Uterus (tissue), 4 donors: ENCODE measurements around the gene PTCSC3. TPM values are rescaled to one million over a fixed set of nuclear protein-coding genes. Genes with fewer than 3 reads are reported as not detected.

Experiments used
- DNase-seq, 2 donors: peaks; one replicate each; pipeline ENCODE4 v3.0.0-alpha.2; 2019 to 2020
- H3K27ac ChIP-seq, 2 donors: fragments of 200-600 bp; sonication (generic); 1 replicate in 1 of 2; 2 replicates in 1 of 2; pipeline ENCODE4 v1.5.1; 2016 to 2018
- H3K27me3 ChIP-seq, 2 donors: fragments of 200-600 bp; sonication (generic); one replicate each; pipeline ENCODE4 v1.5.1; 2018 to 2019; ENCODE audit warnings: control low read depth in 1 of 2
- H3K36me3 ChIP-seq, 2 donors: fragments of 200-600 bp; sonication (generic); one replicate each; pipeline ENCODE4 v1.5.1; 2019; ENCODE audit warnings: control low read depth in 1 of 2
- H3K4me1 ChIP-seq, 2 donors: fragments of 200-600 bp; sonication (generic); one replicate each; pipeline ENCODE4 v1.5.1; 2018 to 2019; ENCODE audit warnings: control low read depth in 1 of 2
- H3K4me3 ChIP-seq, 2 donors: fragments of 200-600 bp; sonication (generic); 1 replicate in 1 of 2; 2 replicates in 1 of 2; pipeline ENCODE4 v1.5.1; 2018 to 2019; ENCODE audit warnings: mild to moderate bottlenecking in 1 of 2
- H3K9me3 ChIP-seq, 2 donors: fragments of 200-600 bp; sonication (generic); one replicate each; pipeline ENCODE4 v1.5.1; 2019; ENCODE audit warnings: control low read depth in 1 of 2
- POLR2A ChIP-seq, 2 donors: fragments of 450-650 bp; IDR thresholded peaks; one replicate each; pipeline ENCODE4 v1.6.1; 2016; ENCODE audit warnings: antibody characterized with exemption in 2 of 2, mild to moderate bottlenecking in 1 of 2, moderate library complexity in 1 of 2
- intact Hi-C: fragments of 100-400 bp; cut with DNase I; formaldehyde crosslinking; loops from one replicate; pipeline ENCODE4 v1.15.1; 2023; ENCODE audit warnings: low total_unique reads
- total RNA-seq, 4 donors: library from RNA; depleted of rRNA in 3 of 4; stranded (reverse); fragments of >200 nt in 3 of 4; gene quantifications; one replicate each; pipeline versions ENCODE4 v1.1.0 to v1.2.4, GENCODE V29; 2014 to 2023
- TF ChIP-seq, protein P1 (sequence below), 4 experiments: fragments of 200-600 bp in 2 of 4; fragments of 450-650 bp in 2 of 4; sonication (generic) in 2 of 4; IDR thresholded peaks; one replicate each; pipeline ENCODE4 v1.5.1; 2016 to 2019; ENCODE audit warnings: antibody characterized with exemption in 4 of 4, mild to moderate bottlenecking in 2 of 4, moderate library complexity in 1 of 4
- donor health status: DM: yes; HTN: yes; CAD: no.

PTCSC3 gene
- total RNA-seq, 4 donors from 2014 or later, result not detected

DNA sequence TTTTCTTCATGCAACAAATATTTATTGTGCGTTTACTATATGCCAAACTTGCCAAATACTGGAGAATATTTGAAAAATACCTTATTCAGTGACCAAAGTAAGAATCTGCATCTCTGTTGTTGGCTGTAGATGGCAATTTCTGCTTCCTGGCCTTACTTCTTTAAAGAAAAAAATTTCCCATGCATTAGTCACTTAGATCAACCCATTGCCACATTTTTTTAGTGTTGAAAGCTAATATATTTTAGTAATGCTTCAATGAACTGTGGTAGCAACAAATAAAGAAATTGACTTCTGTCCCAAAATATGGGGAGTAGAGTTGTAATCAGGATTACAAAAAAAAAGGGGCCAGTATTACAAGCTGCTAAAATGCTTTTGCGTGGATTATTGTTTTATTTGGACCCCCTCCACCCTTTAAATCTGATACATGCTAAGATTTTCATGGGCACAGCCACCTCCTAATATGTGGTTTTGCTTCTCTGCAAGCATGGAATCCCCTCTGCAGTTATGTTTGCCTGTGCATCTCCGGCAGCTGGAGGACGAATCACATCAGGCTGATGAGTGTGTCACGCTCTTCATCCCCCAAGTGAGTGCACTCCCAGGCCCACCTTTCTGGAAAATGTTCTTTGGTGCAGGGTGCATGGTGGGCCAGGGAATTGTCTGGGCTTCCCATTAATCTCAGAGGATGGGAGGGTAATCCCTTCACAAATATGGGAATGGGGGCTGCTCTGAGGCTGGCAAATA lies 38.1 kb upstream of the PTCSC3 start:
- no peaks in the 10 kb centered on the region for H3K4me1 ChIP-seq
- no peaks in the 10 kb centered on the region for H3K36me3 ChIP-seq

DNA sequence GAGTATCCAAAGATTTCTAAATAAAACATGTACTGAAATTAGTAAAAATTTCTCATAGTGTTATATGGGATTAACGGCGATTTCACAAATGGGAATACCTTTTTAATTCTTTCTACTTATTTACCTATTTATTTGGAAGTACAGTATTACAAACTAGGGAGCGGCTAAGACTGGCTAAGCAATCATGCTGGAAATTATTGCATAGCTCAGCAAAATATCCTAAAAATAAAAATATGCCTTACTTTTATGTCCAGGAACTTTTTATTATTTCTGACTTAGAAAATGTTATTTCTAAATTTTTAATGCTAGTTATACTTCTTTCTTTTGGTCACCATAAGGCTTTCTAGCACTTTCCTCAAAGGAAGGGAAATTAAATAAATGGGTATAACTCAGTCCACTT lies 36.5 kb upstream of the PTCSC3 start:
- Histone ChIP-seq H3K36me3 (no peaks in the 10 kb centered on the region), H3K4me1 (no peaks in the 10 kb centered on the region), H3K27ac (no peak overlapping the region), H3K4me3 (no peak overlapping the region), H3K27me3 (no peaks in the 10 kb centered on the region), H3K9me3 (no peaks in the 10 kb centered on the region)
- no peak for DNase-seq
- TF ChIP-seq POLR2A (IDR thresholded peaks at IDR 0.05), result no peak
- TF ChIP-seq, protein P1, sequence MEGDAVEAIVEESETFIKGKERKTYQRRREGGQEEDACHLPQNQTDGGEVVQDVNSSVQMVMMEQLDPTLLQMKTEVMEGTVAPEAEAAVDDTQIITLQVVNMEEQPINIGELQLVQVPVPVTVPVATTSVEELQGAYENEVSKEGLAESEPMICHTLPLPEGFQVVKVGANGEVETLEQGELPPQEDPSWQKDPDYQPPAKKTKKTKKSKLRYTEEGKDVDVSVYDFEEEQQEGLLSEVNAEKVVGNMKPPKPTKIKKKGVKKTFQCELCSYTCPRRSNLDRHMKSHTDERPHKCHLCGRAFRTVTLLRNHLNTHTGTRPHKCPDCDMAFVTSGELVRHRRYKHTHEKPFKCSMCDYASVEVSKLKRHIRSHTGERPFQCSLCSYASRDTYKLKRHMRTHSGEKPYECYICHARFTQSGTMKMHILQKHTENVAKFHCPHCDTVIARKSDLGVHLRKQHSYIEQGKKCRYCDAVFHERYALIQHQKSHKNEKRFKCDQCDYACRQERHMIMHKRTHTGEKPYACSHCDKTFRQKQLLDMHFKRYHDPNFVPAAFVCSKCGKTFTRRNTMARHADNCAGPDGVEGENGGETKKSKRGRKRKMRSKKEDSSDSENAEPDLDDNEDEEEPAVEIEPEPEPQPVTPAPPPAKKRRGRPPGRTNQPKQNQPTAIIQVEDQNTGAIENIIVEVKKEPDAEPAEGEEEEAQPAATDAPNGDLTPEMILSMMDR (IDR thresholded peaks at IDR 0.05), result no peak
- intact Hi-C loops, result no loop called here

More for the DNA sequence above, 38.1 kb upstream of the PTCSC3 start:
- intact Hi-C loops, result no loop called here
- Histone ChIP-seq H3K9me3 (no peaks in the 10 kb centered on the region), H3K27ac (no peak overlapping the region), H3K27me3 (no peaks in the 10 kb centered on the region), H3K4me3 (no peak overlapping the region)
- DNase-seq, result no peak
- TF ChIP-seq, protein P1 (IDR thresholded peaks at IDR 0.05), result no peak
- TF ChIP-seq POLR2A (IDR thresholded peaks at IDR 0.05), result no peak

DNA sequence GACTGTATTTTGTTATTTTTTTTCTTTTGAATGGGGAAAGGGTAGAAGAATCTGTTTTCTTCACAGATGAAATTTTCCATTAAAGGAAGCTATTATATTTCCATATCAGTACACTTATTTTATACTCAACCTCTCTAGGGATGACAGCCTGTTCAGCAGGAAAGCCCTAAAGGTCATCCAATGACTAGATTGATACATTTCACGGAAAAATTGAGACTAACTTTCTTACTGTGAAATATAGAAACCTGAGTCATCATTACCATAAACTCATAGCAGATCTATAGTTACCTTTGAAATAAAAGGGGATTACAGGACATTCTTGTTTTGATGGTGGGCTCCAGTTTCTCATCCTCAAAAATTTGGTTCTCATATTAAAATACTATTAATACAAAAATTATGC lies 36.1 kb upstream of the PTCSC3 start:
- intact Hi-C loops, result no loop called here
- TF ChIP-seq POLR2A (IDR thresholded peaks at IDR 0.05), result no peak
- TF ChIP-seq, protein P1 (IDR thresholded peaks at IDR 0.05), result no peak
- Histone ChIP-seq H3K36me3 (no peaks in the 10 kb centered on the region), H3K9me3 (no peaks in the 10 kb centered on the region), H3K4me3 (no peak overlapping the region), H3K4me1 (no peaks in the 10 kb centered on the region), H3K27me3 (no peaks in the 10 kb centered on the region), H3K27ac (no peak overlapping the region)
- no peak for DNase-seq

DNA sequence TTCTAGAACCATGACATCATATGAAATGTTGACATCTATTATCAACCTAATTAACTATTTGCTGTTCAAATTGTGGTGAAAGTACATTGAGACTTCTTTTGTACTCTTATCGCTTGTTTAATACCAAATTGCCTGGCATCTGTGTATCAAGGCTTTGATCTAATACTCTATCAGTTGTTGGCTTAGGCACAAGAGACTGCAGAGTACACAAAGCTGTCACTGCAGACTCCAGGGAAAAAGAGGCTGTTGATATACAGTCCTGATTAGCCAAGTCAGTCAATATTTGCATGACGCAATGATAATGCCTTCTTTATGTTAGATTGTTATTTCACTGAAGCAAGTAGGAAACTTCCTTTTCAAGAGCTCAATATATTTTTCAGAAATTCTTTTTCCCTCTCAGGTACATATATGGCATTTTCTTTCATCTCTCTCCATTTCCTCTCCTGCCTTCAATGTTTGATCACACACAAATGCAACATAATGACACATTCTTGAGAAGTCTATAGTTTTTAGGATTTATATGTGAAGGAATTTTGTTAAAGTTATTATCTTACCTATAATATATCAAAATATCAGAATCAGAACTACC lies 32.3 kb upstream of the PTCSC3 start:
- intact Hi-C loops, result no loop called here
- DNase-seq, result no peak

DNA sequence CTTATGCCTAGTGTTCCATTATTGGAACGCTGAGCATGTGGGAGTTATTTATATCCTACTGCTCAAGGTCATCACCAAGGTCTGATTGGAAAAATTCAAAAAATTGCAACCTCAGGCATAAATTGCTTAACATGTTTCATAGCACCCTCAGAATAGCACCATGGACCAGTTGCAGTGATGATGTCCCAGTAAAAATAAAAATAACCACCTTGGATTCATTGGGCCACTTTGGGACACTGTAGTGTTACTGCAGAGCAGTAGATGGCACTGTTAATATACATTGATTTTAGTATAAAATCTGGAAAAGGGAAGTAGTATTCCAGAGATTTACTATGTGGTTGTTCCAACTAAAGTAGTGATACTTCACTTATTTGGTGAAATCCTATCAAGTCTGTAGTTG lies 31.0 kb upstream of the PTCSC3 start:
- no peak for DNase-seq
- Histone ChIP-seq H3K27me3 (no peaks in the 10 kb centered on the region), H3K4me1 (no peaks in the 10 kb centered on the region), H3K4me3 (no peak overlapping the region), H3K27ac (no peak overlapping the region), H3K9me3 (no peaks in the 10 kb centered on the region), H3K36me3 (no peaks in the 10 kb centered on the region)
- intact Hi-C loops, result no loop called here
- TF ChIP-seq POLR2A (IDR thresholded peaks at IDR 0.05), result no peak
- TF ChIP-seq, protein P1 (IDR thresholded peaks at IDR 0.05), result no peak

More for the DNA sequence above, 32.3 kb upstream of the PTCSC3 start:
- no peaks in the 10 kb centered on the region for H3K27me3 ChIP-seq
- H3K27ac ChIP-seq, result no peak overlapping the region
- H3K9me3 ChIP-seq, result no peaks in the 10 kb centered on the region
- H3K36me3 ChIP-seq, result no peaks in the 10 kb centered on the region
- no peaks in the 10 kb centered on the region for H3K4me1 ChIP-seq
- H3K4me3 ChIP-seq, result no peak overlapping the region
- no peak for TF ChIP-seq POLR2A (IDR thresholded peaks at IDR 0.05)
- TF ChIP-seq, protein P1 (IDR thresholded peaks at IDR 0.05), result no peak
